Fibroblast of peridontal ligament (primary cell): ENCODE results near the gene HMOX2.
A peak's percentile ranks its signal among the peaks of the same experiment; 100 is the strongest.

ENCODE experiments used
- DNase-seq: peaks from one replicate; pipeline ENCODE4 v3.0.0-alpha.2; 2010; ENCODE audit errors: extremely low read depth

Gene HMOX2

GRCh38 chr16:4500272-4500671 is 24.1 kb downstream of the HMOX2 start:
- peak; percentile 67 for DNase-seq

DNA sequence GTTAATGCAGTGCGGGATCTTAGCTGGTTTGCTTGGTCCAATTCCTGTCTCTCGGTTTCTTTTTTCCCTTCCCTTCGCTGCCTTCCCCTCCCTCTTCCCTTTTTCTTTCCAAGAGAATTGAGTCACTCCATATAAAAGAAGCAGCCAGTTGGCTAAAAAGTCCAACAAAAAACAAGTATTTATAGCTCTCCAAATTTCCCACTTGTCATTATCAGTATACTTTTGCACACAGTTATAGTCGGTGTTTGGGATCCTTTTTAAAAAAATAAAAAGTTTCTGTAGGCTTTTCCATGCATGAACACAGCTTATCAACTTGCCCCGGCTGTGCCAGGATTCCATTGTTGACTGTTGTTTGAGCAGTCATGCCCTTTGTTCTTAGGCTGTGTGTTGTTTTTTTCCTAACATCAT is 24.9 kb downstream of the HMOX2 start:
- peak; percentile 71 for DNase-seq

DNA sequence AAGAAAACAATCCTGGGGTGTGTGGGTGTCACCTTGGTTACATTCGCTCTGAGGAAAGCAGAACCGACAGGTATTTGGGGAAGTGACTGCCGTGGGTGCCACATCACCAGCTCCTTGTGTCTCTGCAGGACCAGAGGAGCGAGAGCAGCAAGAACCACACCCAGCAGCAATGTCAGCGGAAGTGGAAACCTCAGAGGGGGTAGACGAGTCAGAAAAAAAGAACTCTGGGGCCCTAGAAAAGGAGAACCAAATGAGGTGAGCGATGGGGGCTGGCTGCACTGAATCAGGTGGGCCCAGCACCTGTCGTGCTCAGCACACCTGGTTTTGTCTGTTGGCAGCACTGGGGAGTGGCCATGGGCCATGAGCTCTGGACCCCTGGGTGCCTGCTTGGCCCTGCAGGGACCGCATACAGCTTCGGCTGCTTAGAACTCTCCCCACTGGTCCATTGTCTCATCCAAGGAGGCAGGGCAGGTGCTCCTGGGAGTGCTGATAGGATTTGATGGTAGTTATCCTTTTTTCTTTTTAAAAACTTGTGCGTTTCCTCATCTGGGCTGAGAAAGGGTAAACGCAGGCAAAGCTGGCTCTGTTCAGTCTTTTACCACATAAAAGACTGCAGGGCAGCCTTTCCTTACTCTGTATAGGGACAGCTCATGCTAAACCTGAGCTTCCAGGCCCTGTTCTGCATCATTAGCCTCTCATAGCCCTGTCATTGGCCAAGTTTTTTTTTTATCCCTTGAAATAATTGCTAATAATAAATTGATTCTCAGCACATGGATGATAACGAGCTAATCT is 29.4 kb downstream of the HMOX2 start:
- DNase-seq, result no peak

GRCh38 chr16:4506450-4506849 is 30.3 kb downstream of the HMOX2 start:
- DNase-seq, result peak; percentile 87

- DNase-seq, result no peak
These were observed 31.6 kb downstream of the HMOX2 start for GRCh38 chr16:4507588-4508345.

DNA sequence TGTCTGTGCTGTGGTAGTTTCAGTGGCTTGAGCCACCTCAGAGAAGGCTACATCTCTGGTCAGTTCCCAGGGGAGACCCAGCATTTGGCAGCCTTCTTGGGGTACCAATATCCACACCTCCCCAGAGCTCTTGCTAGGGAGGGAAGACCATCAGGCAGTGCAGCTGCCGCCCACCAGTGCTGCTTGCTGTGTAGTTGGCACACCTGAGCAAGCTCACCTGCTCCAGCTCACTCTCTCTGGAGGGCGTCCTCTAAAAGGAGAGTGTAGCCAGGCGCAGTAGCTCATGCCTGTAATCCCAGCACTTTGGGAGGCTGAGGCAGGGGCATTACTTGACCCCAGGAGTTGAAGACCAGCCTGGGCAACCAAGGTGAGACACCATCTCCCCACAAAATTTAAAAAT is 32.6 kb downstream of the HMOX2 start:
- DNase-seq, result no peak

DNA sequence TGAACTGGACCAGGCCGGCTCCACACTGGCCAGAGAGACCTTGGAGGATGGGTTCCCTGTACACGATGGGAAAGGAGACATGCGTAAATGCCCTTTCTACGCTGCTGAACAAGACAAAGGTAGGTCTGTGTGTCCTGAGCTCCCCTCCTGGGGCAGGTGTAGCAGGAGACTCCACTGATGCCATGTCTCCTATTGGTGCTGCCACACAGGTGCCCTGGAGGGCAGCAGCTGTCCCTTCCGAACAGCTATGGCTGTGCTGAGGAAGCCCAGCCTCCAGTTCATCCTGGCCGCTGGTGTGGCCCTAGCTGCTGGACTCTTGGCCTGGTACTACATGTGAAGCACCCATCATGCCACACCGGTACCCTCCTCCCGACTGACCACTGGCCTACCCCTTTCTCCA is 33.2 kb downstream of the HMOX2 start:
- DNase-seq, result no peak

DNA sequence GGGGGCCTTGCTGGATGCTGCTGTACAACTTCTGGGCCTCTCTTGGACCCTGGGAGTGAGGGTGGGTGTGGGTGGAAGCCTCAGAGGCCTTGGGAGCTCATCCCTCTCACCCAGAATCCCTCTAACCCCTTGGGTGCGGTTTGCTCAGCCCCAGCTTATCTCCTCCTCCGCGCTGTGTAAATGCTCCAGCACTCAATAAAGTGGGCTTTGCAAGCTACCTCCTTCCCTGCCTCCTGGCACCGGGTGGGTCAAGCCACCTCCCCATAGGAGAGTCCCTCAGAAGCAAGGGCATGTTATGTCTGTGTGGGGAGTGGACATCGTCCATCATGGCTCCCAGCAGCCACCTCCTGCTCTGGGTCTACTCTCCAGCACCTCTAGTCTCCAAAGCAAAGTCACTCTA is 33.9 kb downstream of the HMOX2 start:
- no peak for DNase-seq

DNA sequence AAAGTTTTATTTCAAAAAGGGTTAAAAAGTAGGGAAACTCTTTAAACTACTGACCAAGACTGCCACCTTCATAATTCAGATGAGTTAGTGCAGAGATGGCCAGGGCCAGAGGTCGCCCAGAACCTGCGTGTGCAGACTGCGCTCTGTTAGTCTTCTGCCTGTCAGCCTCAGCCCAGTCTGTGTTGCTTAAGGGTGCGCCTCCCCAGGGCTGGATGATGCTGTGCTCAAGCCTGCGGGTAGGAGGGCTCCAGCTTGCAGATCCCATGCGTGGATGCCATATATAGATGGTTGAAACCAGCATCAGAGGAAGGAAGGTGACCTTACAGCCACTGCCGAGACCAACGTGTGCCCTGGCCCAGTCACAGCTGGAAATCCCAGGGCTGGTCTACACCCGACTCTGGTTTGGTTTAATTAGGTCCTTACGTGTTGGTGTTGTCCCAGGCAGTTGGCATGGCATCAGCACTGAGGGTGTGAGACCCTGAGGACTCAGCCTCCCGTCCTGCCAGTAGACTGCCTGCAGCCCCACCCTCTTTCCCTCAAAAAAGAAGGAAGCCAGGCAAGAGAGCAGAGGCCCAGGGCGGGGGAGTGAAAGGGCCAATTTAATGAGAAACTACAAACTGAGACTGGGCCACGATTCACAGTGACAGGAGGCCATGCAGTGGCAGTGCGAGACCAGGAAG is 34.7 kb downstream of the HMOX2 start:
- DNase-seq, result no peak

GRCh38 chr16:4511441-4512082 is 35.4 kb downstream of the HMOX2 start:
- peak; percentile 32 for DNase-seq

DNA sequence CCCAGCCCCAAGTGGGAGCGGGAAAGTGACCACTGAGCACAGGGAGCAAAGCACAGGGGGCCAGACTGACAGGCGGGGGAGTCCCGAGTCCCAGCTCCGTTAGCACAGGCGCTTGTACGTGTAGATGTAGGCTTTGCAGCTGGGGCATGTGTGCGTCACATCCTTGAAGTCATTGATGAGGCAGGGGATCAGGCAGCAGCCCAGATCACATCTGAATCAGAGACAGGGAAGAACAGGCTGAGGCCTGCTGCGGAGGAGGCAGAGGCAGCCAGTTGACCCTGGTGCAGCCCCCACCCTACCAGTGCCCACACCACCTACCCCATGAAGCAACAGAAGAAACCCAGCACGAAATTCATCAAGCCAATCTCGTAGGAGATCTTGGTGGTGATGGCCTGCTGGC is 36.3 kb downstream of the HMOX2 start:
- no peak for DNase-seq

- DNase-seq, result no peak
These were observed 37.1 kb downstream of the HMOX2 start for GRCh38 chr16:4513086-4513860.

DNA sequence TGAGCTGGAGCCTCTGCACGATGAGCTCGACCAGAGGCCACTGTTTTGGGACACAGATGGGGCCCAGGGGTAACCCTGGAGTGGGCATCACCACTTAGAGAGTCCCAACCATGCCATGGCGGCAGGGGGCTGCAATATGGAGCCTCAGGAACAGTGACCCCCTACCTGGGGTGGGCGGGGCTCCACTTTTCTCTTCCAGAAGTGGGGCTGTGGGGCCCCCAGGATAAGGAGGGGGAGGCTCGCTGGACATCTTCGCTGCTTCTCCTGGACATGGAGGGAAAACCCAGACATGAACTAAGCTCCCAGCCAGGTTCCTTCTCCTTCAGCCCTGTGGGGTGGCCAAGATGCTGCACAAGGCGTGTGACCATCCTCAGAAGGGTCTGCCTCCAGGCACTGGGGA is 37.7 kb downstream of the HMOX2 start:
- no peak for DNase-seq

DNA sequence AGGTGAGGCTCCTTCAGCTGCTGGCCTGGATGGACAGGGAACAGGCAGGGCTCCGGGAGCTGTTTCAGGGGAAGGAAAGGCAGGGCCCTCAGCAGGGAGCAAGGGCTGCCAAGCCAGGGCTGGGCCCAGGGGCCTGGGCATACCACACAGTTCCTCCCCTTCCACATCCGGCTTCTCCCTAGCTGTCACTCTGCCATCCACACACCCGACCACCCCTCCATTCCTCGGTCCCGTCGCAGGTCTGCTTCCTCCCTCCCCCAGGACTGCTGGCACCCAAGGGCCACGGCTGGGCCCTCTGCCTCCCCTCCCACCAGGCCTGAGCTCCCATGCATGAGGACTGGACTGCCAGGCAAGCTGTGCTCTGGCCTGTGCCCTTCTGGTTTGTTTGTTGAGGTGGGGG is 38.4 kb downstream of the HMOX2 start:
- no peak for DNase-seq

DNA sequence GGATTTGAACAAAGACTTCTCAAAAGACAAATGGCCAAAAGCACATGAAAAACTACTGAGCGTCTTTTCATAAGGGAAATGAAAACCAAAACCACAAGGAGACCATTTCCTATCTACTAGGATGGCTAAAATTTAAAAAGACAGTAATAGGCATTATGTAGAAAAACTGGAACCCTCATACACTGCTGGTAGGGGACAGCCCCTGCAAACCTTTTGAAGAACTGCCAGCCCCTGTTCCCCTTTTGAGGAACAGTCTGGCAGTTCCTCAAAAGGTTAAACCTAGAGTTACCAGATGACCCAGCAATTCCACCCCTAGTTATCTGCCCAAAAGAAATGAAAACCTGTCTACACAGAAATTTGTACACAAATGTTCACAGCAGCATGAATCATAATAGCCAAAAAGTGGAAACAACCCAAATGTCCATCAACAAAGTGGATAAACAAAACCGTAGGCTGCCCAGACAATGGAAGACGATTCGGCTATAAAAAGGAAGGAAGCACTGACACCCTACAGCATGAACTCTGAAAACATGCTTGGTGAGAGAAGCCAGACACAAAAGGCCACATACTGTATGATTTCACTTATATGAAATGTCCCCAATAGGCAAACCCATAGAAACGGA is 39.5 kb downstream of the HMOX2 start:
- DNase-seq, result peak; percentile 15

DNA sequence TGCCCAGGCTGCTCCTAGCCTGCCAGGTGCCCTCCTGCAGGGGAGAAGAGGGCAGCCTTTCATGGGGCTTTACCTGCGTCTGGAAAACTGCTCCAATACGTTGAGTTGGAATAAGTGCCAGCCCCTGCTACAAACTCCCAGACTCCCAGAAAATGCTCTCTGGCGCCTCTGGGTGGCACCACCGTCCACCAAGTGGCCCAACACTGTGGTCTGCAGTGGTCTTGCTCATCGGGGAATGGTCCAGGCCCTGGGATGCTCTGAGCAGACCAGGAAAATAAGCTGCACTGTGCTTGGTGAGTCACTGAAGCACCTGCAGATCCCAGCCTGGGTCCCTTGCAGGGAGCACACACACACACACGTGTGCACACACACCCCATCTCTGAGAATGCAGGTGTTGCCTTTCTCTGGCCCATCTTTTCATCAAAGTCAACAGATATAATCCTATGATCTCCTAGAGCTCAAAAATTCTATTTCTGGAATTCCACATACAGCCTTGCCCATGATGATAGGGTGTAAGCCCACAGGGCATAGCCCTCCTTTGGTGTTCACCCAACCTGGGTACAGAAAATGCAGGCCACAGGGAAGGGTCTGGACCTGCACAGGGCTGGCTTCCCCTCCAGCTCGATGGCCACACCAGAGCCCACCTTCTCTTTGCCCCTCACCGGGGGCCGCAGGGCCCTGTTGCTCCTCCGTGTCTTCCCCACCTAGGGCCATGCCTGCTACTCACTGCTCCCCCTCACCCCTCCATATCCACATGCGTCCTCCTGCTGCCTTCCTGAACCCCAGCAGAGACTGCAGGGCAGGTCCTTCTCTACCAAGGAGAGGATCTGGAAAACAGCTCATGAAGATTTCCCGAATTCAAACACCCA is 41.8 kb downstream of the HMOX2 start:
- DNase-seq, result no peak

DNA sequence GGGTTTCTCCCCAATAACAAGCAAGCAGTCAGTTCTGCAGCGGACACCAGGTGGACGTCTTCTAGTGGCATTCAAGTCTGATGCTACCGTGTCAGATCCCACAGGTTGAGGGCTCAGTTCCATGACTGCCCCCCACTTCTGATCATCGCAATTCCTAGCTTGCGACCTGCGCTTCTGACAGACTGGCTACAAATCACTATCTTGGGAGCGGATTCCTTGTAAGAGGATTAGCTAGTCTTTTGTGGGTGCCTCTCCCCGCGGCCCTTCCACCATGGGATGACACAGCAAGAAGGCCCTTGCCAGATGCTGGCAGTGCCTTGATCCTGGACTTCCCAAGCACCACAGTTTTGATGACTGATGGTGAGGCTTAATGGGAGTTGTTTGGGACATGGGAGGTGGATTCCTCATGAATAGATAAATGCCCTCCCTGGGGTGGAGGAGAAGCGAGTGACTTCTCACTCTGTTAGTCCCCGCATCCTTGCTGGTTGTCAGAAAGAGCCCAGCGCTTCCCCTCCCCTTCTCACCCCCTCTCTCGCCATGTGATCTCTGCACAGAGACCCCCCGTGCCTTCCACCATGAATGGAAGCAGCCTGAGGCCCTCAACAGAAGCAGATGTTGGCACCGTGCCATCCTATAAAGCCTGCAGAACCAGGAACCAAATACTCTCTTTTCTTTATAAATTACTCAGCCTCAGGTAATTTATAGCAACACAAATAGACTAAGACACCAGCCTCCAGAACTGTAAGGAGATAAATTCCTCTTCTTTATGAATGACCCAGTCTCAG is 43.3 kb downstream of the HMOX2 start:
- no peak for DNase-seq

DNA sequence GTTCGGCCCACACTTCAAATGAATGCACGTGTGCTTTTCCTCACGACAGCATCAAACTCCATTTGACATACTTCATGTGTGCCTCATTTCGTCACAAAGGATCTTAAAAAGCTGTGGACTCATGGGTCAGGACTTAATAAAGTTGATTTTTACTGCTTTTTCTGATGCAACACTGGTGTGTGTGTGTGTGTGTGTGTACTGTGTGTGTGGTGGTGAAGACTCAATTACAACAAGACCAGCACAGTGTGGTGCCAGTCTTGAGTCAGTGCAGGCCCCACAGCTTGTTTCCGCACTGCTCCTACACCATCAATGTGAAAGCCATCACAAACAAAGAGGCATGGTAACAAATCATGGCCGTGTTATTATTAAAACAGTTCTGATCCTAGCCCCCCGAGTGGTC is 44.7 kb downstream of the HMOX2 start:
- no peak for DNase-seq

- no peak for DNase-seq
These were observed 45.9 kb downstream of the HMOX2 start for GRCh38 chr16:4522051-4522581.
